Lung microvascular endothelial cell (primary cell): ENCODE results near the gene SCUBE1. TPM values are rescaled to one million over a fixed set of nuclear protein-coding genes. Genes with fewer than 3 reads are reported as not detected.

Experiments used
- DNase-seq, 2 donors: peaks; one replicate each; pipeline versions ENCODE4 v3.0.0 to v3.0.0-alpha.2; 2010; ENCODE audit warnings: low read depth in 2 of 2
- total RNA-seq: library from RNA; depleted of rRNA; stranded (reverse); fragments of >200 nt; gene quantifications from 2 replicates; pipeline ENCODE4 v1.2.1, GENCODE V29; 2014

Gene SCUBE1
- total RNA-seq, 1 donor from 2014 or later: 0.20 TPM

- DNase-seq: no peak
Observed at GRCh38 chr22:43329061-43329460, 14.1 kb downstream of the SCUBE1 start.

GRCh38 chr22:43327157-43327438 is 16.1 kb downstream of the SCUBE1 start:
- no peak for DNase-seq

GRCh38 chr22:43326331-43327156 is 16.6 kb downstream of the SCUBE1 start:
- peak in 1 of 2 donors; percentile 62 for DNase-seq

GRCh38 chr22:43325176-43325575 is 18.0 kb downstream of the SCUBE1 start:
- no peak for DNase-seq

- DNase-seq: no peak
Observed at GRCh38 chr22:43320943-43321900, 21.9 kb downstream of the SCUBE1 start.

- no peak for DNase-seq
Observed at GRCh38 chr22:43319661-43320486, 23.3 kb downstream of the SCUBE1 start.

GRCh38 chr22:43317239-43317638 is 25.9 kb downstream of the SCUBE1 start:
- DNase-seq: no peak

GRCh38 chr22:43315687-43316217 is 27.4 kb downstream of the SCUBE1 start:
- no peak for DNase-seq

- DNase-seq: no peak
Observed at GRCh38 chr22:43314611-43315010, 28.6 kb downstream of the SCUBE1 start.

- DNase-seq: no peak
Observed at GRCh38 chr22:43313890-43314474, 29.2 kb downstream of the SCUBE1 start.

GRCh38 chr22:43313244-43313889 is 29.8 kb downstream of the SCUBE1 start:
- no peak for DNase-seq

- DNase-seq: no peak
Observed at GRCh38 chr22:43312608-43313007, 30.6 kb downstream of the SCUBE1 start.

- DNase-seq: no peak
Observed at GRCh38 chr22:43310798-43311197, 32.4 kb downstream of the SCUBE1 start.

- DNase-seq: no peak
Observed at GRCh38 chr22:43310311-43310710, 32.9 kb downstream of the SCUBE1 start.

- DNase-seq: no peak
Observed at GRCh38 chr22:43308836-43309235, 34.3 kb downstream of the SCUBE1 start.

GRCh38 chr22:43308060-43308830 is 34.9 kb downstream of the SCUBE1 start:
- no peak for DNase-seq

- no peak for DNase-seq
Observed at GRCh38 chr22:43305806-43306205, 37.4 kb downstream of the SCUBE1 start.

GRCh38 chr22:43304831-43305590 is 38.2 kb downstream of the SCUBE1 start:
- no peak for DNase-seq

GRCh38 chr22:43303751-43304150 is 39.4 kb downstream of the SCUBE1 start:
- DNase-seq: no peak
